Astrocyte (in vitro differentiated cells and primary cell): ENCODE results near the gene LMNTD2. TPM values are rescaled to one million over a fixed set of nuclear protein-coding genes. Genes with fewer than 3 reads are reported as not detected.

Source experiments
- DNase-seq: peaks from one replicate; pipeline ENCODE4 v3.0.0-alpha.2; 2010; ENCODE audit warnings: low read depth
- FAIRE-seq: peaks from 2 replicates; lab custom pipeline; 2011; peaks lifted over from hg19 to GRCh38; lab: Jason Lieb, UNC
- H2AFZ ChIP-seq: 2 replicates; pipeline ENCODE4 v1.6.0; 2012; ENCODE audit warnings: low read depth, low read length, inconsistent platforms
- H3K27ac ChIP-seq: 2 replicates; pipeline ENCODE4 v1.5.1; 2011; ENCODE audit warnings: low read depth, low read length, inconsistent platforms
- H3K27me3 ChIP-seq: 2 replicates; pipeline ENCODE4 v1.6.0; 2011; ENCODE audit warnings: low read length, inconsistent platforms; ENCODE audit not compliant: insufficient read depth
- H3K36me3 ChIP-seq: 2 replicates; pipeline ENCODE4 v1.5.1; 2011; ENCODE audit warnings: low read length, inconsistent platforms; ENCODE audit not compliant: insufficient read depth
- H3K4me1 ChIP-seq: 2 replicates; pipeline ENCODE4 v1.5.1; 2011; ENCODE audit warnings: low read length, inconsistent platforms; ENCODE audit not compliant: insufficient read depth
- H3K4me2 ChIP-seq: 2 replicates; pipeline ENCODE4 v1.6.0; 2012; ENCODE audit warnings: low read length, inconsistent platforms
- H3K4me3 ChIP-seq: 2 replicates; pipeline ENCODE4 v1.5.1; 2011; ENCODE audit warnings: low read depth, mild to moderate bottlenecking, low read length, inconsistent platforms; ENCODE audit not compliant: insufficient read depth
- H3K79me2 ChIP-seq: 2 replicates; pipeline ENCODE4 v1.6.0; 2012; ENCODE audit warnings: mild to moderate bottlenecking, low read length, inconsistent platforms; ENCODE audit not compliant: insufficient read depth
- H3K9ac ChIP-seq: 2 replicates; pipeline ENCODE4 v1.6.0; 2012; ENCODE audit warnings: mild to moderate bottlenecking, low read length, inconsistent platforms
- H3K9me3 ChIP-seq: 2 replicates; pipeline ENCODE4 v1.5.1; 2012; ENCODE audit warnings: low read depth, mild to moderate bottlenecking, low read length, inconsistent platforms; ENCODE audit not compliant: insufficient read depth
- H4K20me1 ChIP-seq: 2 replicates; pipeline ENCODE4 v1.6.0; 2012; ENCODE audit warnings: low read length, inconsistent platforms; ENCODE audit not compliant: insufficient read depth
- H3K27ac Mint-ChIP-seq: one replicate; pipeline ENCODE4 v1.8.0; 2021; ENCODE audit warnings: mild to moderate bottlenecking, mixed read lengths; ENCODE audit not compliant: unreplicated experiment
- H3K27me3 Mint-ChIP-seq: one replicate; pipeline ENCODE4 v1.8.0; 2021; ENCODE audit warnings: low read depth, mixed read lengths; ENCODE audit not compliant: unreplicated experiment
- H3K36me3 Mint-ChIP-seq: one replicate; pipeline ENCODE4 v1.8.0; 2021; ENCODE audit warnings: low read depth, mixed read lengths; ENCODE audit not compliant: unreplicated experiment
- H3K4me1 Mint-ChIP-seq: one replicate; pipeline ENCODE4 v1.8.0; 2021; ENCODE audit warnings: low read depth, mixed read lengths; ENCODE audit not compliant: unreplicated experiment
- H3K4me3 Mint-ChIP-seq: one replicate; pipeline ENCODE4 v1.8.0; 2021; ENCODE audit warnings: mild to moderate bottlenecking, moderate library complexity, mixed read lengths; ENCODE audit not compliant: unreplicated experiment
- H3K9me3 Mint-ChIP-seq: one replicate; pipeline ENCODE4 v1.8.0; 2021; ENCODE audit warnings: mild to moderate bottlenecking, mixed read lengths; ENCODE audit not compliant: unreplicated experiment
- EZH2 ChIP-seq: IDR thresholded peaks from 2 replicates; pipeline ENCODE4 v1.6.1; 2012; ENCODE audit warnings: mild to moderate bottlenecking, low read length, inconsistent platforms; ENCODE audit not compliant: insufficient read depth
- total RNA-seq: library from RNA; stranded (reverse); gene quantifications from 2 replicates; pipeline ENCODE4 v1.2.1, GENCODE V29; 2021
- TF ChIP-seq, protein P1 (sequence below): IDR thresholded peaks from 2 replicates; pipeline ENCODE4 v1.5.1; 2011; ENCODE audit warnings: low read depth, mild to moderate bottlenecking, inconsistent platforms, low read length, moderate library complexity; ENCODE audit not compliant: insufficient read depth

LMNTD2 gene
- total RNA-seq, 1 donor from 2014 or later: 2.8 TPM

DNA sequence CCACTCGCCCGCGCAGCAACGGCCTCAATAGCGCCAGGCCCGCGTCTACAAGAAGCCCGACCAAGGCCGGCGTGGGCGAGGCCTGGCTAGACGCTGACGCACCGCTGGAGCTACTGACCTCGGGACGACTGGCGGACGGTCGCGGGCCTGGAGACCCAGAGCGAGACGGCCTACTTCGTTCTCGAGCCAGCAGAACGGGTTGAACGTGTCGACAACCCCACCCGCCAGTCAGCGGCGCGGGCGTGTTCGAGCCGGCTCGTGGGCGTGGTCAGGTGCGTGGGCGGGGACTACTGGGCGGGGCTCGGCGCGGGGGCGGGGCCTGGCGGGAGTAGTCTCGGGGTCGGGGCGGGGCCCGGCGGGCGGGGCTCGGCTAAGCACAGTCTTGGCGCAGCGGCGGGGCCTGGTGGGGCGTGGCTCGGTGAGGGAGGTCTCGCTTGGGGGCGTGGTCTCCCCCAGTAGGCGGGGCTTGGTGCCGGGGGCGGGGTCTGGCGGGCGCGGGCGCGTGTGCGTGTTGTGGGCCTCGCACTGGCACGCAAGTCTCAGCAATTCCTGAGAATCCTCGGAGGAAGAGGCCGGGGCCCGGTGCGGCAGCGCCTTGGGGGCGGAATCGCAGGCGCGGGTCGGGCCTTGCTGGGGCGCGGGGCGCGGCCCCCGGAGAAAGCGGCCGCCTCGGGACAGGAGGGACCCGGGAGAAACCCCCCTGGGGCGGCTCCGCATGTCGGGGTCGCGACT is 53.4 kb downstream of the LMNTD2 start, which contains the start of gene RNH1:
Gene RNH1, minus strand, starts transcription at position 248 of the 732 bp plus-strand sequence. CDS start 5,080 bp downstream, outside the sequence.
- Mint-ChIP-seq H3K4me1 (peaks cover 12% of the 10 kb centered on the region), H3K9me3 (no peaks in the 10 kb centered on the region), H3K4me3 (peak within 1 kb of the TSS; percentile 98), H3K27ac (peak within 1 kb of the TSS; percentile 100), H3K36me3 (no peaks in the 10 kb centered on the region), H3K27me3 (no peaks in the 10 kb centered on the region)
- H3K4me1 ChIP-seq: peaks cover 32% of the 10 kb centered on the region
- FAIRE-seq (no peak), DNase-seq (peak; percentile 76)
- no peaks in the 10 kb centered on the region for H3K27me3 ChIP-seq
- H3K27ac ChIP-seq: peak within 1 kb of the TSS; percentile 98
- H3K9ac ChIP-seq: peak within 1 kb of the TSS; percentile 98
- H2AFZ ChIP-seq: peak within 1 kb of the TSS; percentile 85
- H3K36me3 ChIP-seq: peaks cover 3% of the 10 kb centered on the region
- peaks cover 57% of the 10 kb centered on the region for H3K79me2 ChIP-seq
- no peaks in the 10 kb centered on the region for H3K9me3 ChIP-seq
- H3K4me2 ChIP-seq: peak within 1 kb of the TSS; percentile 96
- peaks cover 9% of the 10 kb centered on the region for H4K20me1 ChIP-seq
- peak within 1 kb of the TSS; percentile 89 for H3K4me3 ChIP-seq
- TF ChIP-seq, protein P1, sequence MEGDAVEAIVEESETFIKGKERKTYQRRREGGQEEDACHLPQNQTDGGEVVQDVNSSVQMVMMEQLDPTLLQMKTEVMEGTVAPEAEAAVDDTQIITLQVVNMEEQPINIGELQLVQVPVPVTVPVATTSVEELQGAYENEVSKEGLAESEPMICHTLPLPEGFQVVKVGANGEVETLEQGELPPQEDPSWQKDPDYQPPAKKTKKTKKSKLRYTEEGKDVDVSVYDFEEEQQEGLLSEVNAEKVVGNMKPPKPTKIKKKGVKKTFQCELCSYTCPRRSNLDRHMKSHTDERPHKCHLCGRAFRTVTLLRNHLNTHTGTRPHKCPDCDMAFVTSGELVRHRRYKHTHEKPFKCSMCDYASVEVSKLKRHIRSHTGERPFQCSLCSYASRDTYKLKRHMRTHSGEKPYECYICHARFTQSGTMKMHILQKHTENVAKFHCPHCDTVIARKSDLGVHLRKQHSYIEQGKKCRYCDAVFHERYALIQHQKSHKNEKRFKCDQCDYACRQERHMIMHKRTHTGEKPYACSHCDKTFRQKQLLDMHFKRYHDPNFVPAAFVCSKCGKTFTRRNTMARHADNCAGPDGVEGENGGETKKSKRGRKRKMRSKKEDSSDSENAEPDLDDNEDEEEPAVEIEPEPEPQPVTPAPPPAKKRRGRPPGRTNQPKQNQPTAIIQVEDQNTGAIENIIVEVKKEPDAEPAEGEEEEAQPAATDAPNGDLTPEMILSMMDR: no peak
- no peak for TF ChIP-seq EZH2

DNA sequence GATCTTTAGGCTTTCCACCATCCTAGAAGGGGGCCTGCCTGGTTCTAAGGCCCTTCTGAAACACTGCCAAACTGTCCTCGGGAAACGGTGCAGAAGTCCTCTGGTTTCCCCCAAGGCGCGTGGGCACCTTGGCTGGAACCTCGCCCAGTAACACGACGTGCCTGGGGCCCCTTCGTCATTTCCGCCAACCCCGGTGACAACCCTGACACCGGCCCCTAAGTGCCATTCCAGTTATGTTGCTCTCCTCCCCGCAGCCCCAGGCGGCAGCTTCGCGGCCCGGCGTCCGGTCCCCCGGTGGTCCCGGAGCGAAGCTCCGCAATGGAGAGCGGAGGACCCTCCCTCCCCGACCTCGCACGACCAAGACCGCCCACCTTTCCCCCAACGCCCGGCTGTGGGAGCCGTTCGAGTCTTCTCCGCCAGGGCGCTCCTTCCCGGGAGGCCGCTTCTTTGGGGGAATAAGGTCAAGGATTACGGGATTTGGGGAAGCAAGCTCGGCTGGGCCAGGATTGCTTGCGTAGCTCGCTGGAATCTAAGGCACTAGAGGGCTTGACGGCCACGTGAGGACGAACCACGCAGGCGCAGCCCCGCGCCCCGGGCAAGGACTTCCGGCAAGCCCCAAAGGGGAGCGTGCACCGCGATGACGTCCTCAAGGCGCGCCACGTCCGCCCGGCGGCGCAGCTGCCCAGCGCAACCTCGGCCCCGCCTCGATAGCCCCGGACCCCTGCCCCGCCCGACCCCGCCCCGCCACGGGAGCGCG is 54.1 kb downstream of the LMNTD2 start:
- FAIRE-seq (peak; percentile 63), DNase-seq (peak; percentile 94)
- peaks cover 32% of the 10 kb centered on the region for H3K4me1 ChIP-seq
- H3K36me3 ChIP-seq: peaks cover 4% of the 10 kb centered on the region
- H3K4me3 ChIP-seq: peak overlapping the region; percentile 89
- H3K9ac ChIP-seq: peak overlapping the region; percentile 98
- H4K20me1 ChIP-seq: peaks cover 17% of the 10 kb centered on the region
- peak overlapping the region; percentile 36 for H2AFZ ChIP-seq
- H3K27ac ChIP-seq: peak overlapping the region; percentile 98
- no peaks in the 10 kb centered on the region for H3K27me3 ChIP-seq
- Mint-ChIP-seq H3K36me3 (no peaks in the 10 kb centered on the region), H3K27me3 (no peaks in the 10 kb centered on the region), H3K4me3 (peak overlapping the region; percentile 98), H3K4me1 (peaks cover 12% of the 10 kb centered on the region), H3K27ac (peak overlapping the region; percentile 100), H3K9me3 (no peaks in the 10 kb centered on the region)
- no peaks in the 10 kb centered on the region for H3K9me3 ChIP-seq
- TF ChIP-seq EZH2: no peak
- TF ChIP-seq, protein P1: no peak
- H3K4me2 ChIP-seq: peak overlapping the region; percentile 95
- peaks cover 64% of the 10 kb centered on the region for H3K79me2 ChIP-seq
